Prostate gland (tissue), 2 donors: ENCODE results near the gene PLA2G12A.

Source experiments
- CTCF ChIP-seq, 4 experiments: fragments of 200-600 bp in 2 of 4; fragments of 450-650 bp in 2 of 4; sonication (generic) in 2 of 4; IDR thresholded peaks; 1 replicate in 3 of 4; 2 replicates in 1 of 4; pipeline ENCODE4 v1.5.1; 2016 to 2019; ENCODE audit warnings: antibody characterized with exemption in 4 of 4, mild to moderate bottlenecking in 2 of 4, moderate library complexity in 2 of 4
- POLR2A ChIP-seq: fragments of 450-650 bp; IDR thresholded peaks from one replicate; pipeline ENCODE4 v1.6.1; 2016; ENCODE audit warnings: antibody characterized with exemption, mild to moderate bottlenecking
- POLR2AphosphoS5 ChIP-seq: sonication (generic); formaldehyde crosslinking; IDR thresholded peaks from one replicate; pipeline ENCODE4 v1.6.1; 2017; ENCODE audit warnings: antibody characterized with exemption

GRCh38 chr4:109682875-109683274 lies 47.0 kb downstream of the PLA2G12A start:
- no peak for TF ChIP-seq CTCF (IDR thresholded peaks at IDR 0.05)
- TF ChIP-seq POLR2A, result no peak
- no peak for TF ChIP-seq POLR2AphosphoS5
